ENCODE results near the gene NRXN3.

The NRXN3 gene

GRCh38 chr14:78170203-78170602 is at the start of gene NRXN3:
NRXN3 (plus strand) TSS chr14:78170373; CDS start chr14:78243094, 72,721 bp downstream.
- DNase-seq (ENCODE audit: low spot score): no peak

- no peak for DNase-seq (ENCODE audit: low spot score)
These were observed 47.7 kb upstream of the NRXN3 start for GRCh38 chr14:78122436-78122835.

GRCh38 chr14:78123650-78124253 is 46.4 kb upstream of the NRXN3 start:
- DNase-seq (ENCODE audit: low spot score): no peak

GRCh38 chr14:78127961-78128360 is 42.2 kb upstream of the NRXN3 start:
- DNase-seq (ENCODE audit: low spot score): no peak

GRCh38 chr14:78129375-78129774 is 40.8 kb upstream of the NRXN3 start:
- DNase-seq (ENCODE audit: low spot score): no peak

- no peak for DNase-seq (ENCODE audit: low spot score)
These were observed 39.8 kb upstream of the NRXN3 start for GRCh38 chr14:78130356-78130755.

GRCh38 chr14:78131201-78131600 is 39.0 kb upstream of the NRXN3 start:
- DNase-seq (ENCODE audit: low spot score): no peak

- no peak for DNase-seq (ENCODE audit: low spot score)
These were observed 38.6 kb upstream of the NRXN3 start for GRCh38 chr14:78131616-78132015.

GRCh38 chr14:78135450-78135891 is 34.7 kb upstream of the NRXN3 start:
- no peak for DNase-seq (ENCODE audit: low spot score)

- no peak for DNase-seq (ENCODE audit: low spot score)
These were observed 33.5 kb upstream of the NRXN3 start for GRCh38 chr14:78136695-78137094.

GRCh38 chr14:78141590-78141989 is 28.6 kb upstream of the NRXN3 start:
- DNase-seq (ENCODE audit: low spot score): no peak

GRCh38 chr14:78142998-78143397 is 27.2 kb upstream of the NRXN3 start:
- DNase-seq (ENCODE audit: low spot score): no peak

- no peak for DNase-seq (ENCODE audit: low spot score)
These were observed 26.6 kb upstream of the NRXN3 start for GRCh38 chr14:78143489-78144145.

GRCh38 chr14:78152201-78153063 is 17.7 kb upstream of the NRXN3 start:
- no peak for DNase-seq (ENCODE audit: low spot score)

GRCh38 chr14:78153064-78153341 is 17.2 kb upstream of the NRXN3 start:
- DNase-seq (ENCODE audit: low spot score): no peak

GRCh38 chr14:78154827-78155226 is 15.3 kb upstream of the NRXN3 start:
- DNase-seq (ENCODE audit: low spot score): no peak

GRCh38 chr14:78156196-78156595 is 14.0 kb upstream of the NRXN3 start:
- no peak for DNase-seq (ENCODE audit: low spot score)

- no peak for DNase-seq (ENCODE audit: low spot score)
These were observed 12.4 kb upstream of the NRXN3 start for GRCh38 chr14:78157494-78158437.

GRCh38 chr14:78162202-78162601 is 8.0 kb upstream of the NRXN3 start:
- no peak for DNase-seq (ENCODE audit: low spot score)

GRCh38 chr14:78164226-78164853 is 5.8 kb upstream of the NRXN3 start:
- no peak for DNase-seq (ENCODE audit: low spot score)

- no peak for DNase-seq (ENCODE audit: low spot score)
These were observed 2.3 kb downstream of the NRXN3 start for GRCh38 chr14:78172428-78172827.
